ENCODE data around the gene SLC22A14.

Gene SLC22A14

GRCh38 chr3:38312356-38312755 is 30.3 kb downstream of the SLC22A14 start:
- H3K27me3 ChIP-seq (ENCODE audit: insufficient read depth, low read length), result 0 out of 2 replicates have a peak, but pooled peaks cover 5% of the 10 kb centered on the region
- H3K9me2 ChIP-seq (ENCODE audit: low read depth, low read length), result no peaks in the 10 kb centered on the region
- no peaks in the 10 kb centered on the region for H3K36me3 ChIP-seq (ENCODE audit: insufficient read depth, low read length)
- no peak overlapping the region for H3K4me3 ChIP-seq (ENCODE audit: low read depth, low read length, poor library complexity, severe bottlenecking)
- H3K4me2 ChIP-seq (ENCODE audit: low read length), result no peak overlapping the region
- H3K9ac ChIP-seq (ENCODE audit: low read length), result no peak overlapping the region
- no peaks in the 10 kb centered on the region for H3K79me2 ChIP-seq (ENCODE audit: insufficient read depth, low read length)
- H2AFZ ChIP-seq (ENCODE audit: low read length), result no peak overlapping the region
- no peak overlapping the region for H3K27ac ChIP-seq (ENCODE audit: low read depth, low read length, poor library complexity, severe bottlenecking)
- no peaks in the 10 kb centered on the region for H3K9me3 ChIP-seq (ENCODE audit: low read length)
- H4K20me1 ChIP-seq (ENCODE audit: insufficient read depth, low read length), result no peaks in the 10 kb centered on the region
- no peak for TF ChIP-seq EZH2 (IDR thresholded peaks at IDR 0.05; ENCODE audit: borderline replicate concordance, low read length)
- TF ChIP-seq CTCF (IDR thresholded peaks at IDR 0.05; ENCODE audit: low read length), result no peak
- H3F3A ChIP-seq (ENCODE audit: insufficient read depth, low read length), result no peaks in the 10 kb centered on the region
- H3K4me1 ChIP-seq (ENCODE audit: insufficient read depth, low read length, severe bottlenecking), result no peaks in the 10 kb centered on the region

GRCh38 chr3:38313263-38313662 is 31.2 kb downstream of the SLC22A14 start:
- Histone ChIP-seq H3K9ac (ENCODE audit: low read length) (no peak overlapping the region), H3K79me2 (ENCODE audit: insufficient read depth, low read length) (no peaks in the 10 kb centered on the region), H3K27me3 (ENCODE audit: insufficient read depth, low read length) (0 out of 2 replicates have a peak, but pooled peaks cover 5% of the 10 kb centered on the region), H3K36me3 (ENCODE audit: insufficient read depth, low read length) (no peaks in the 10 kb centered on the region), H3K4me3 (ENCODE audit: low read depth, low read length, poor library complexity, severe bottlenecking) (no peak overlapping the region), H3K9me2 (ENCODE audit: low read depth, low read length) (no peaks in the 10 kb centered on the region), H3K4me2 (ENCODE audit: low read length) (no peak overlapping the region), H2AFZ (ENCODE audit: low read length) (no peak overlapping the region), H3F3A (ENCODE audit: insufficient read depth, low read length) (no peaks in the 10 kb centered on the region), H3K27ac (ENCODE audit: low read depth, low read length, poor library complexity, severe bottlenecking) (no peak overlapping the region), H3K9me3 (ENCODE audit: low read length) (no peaks in the 10 kb centered on the region), H3K4me1 (ENCODE audit: insufficient read depth, low read length, severe bottlenecking) (no peaks in the 10 kb centered on the region), H4K20me1 (ENCODE audit: insufficient read depth, low read length) (no peaks in the 10 kb centered on the region)
- no peak for TF ChIP-seq EZH2 (IDR thresholded peaks at IDR 0.05; ENCODE audit: borderline replicate concordance, low read length)
- TF ChIP-seq CTCF (IDR thresholded peaks at IDR 0.05; ENCODE audit: low read length), result no peak

- Histone ChIP-seq H2AFZ (ENCODE audit: low read length) (no peak overlapping the region), H3K36me3 (ENCODE audit: insufficient read depth, low read length) (no peaks in the 10 kb centered on the region), H3K9me3 (ENCODE audit: low read length) (no peaks in the 10 kb centered on the region), H3K27me3 (ENCODE audit: insufficient read depth, low read length) (0 out of 2 replicates have a peak, but pooled peaks cover 4% of the 10 kb centered on the region), H3K4me3 (ENCODE audit: low read depth, low read length, poor library complexity, severe bottlenecking) (no peak overlapping the region), H4K20me1 (ENCODE audit: insufficient read depth, low read length) (no peaks in the 10 kb centered on the region), H3K79me2 (ENCODE audit: insufficient read depth, low read length) (no peaks in the 10 kb centered on the region), H3K9me2 (ENCODE audit: low read depth, low read length) (no peaks in the 10 kb centered on the region), H3K4me1 (ENCODE audit: insufficient read depth, low read length, severe bottlenecking) (no peaks in the 10 kb centered on the region), H3K4me2 (ENCODE audit: low read length) (no peak overlapping the region), H3F3A (ENCODE audit: insufficient read depth, low read length) (no peaks in the 10 kb centered on the region), H3K9ac (ENCODE audit: low read length) (no peak overlapping the region), H3K27ac (ENCODE audit: low read depth, low read length, poor library complexity, severe bottlenecking) (no peak overlapping the region)
- no peak for TF ChIP-seq CTCF (IDR thresholded peaks at IDR 0.05; ENCODE audit: low read length)
- TF ChIP-seq EZH2 (IDR thresholded peaks at IDR 0.05; ENCODE audit: borderline replicate concordance, low read length), result no peak
These were observed 31.6 kb downstream of the SLC22A14 start for GRCh38 chr3:38313695-38314094.

Data from OCI-LY1 (cell line).